ENCODE data around the gene LRRC8D.

GRCh38 chr1:89896105-89896942, 75.5 kb downstream of the LRRC8D start:
- no peak for TF ChIP-seq CTCF (conservative IDR thresholded peaks at IDR 0.05)
- TF ChIP-seq ZFX (IDR thresholded peaks at IDR 0.05): no peak
